Glomerular endothelial cell (primary cell): ENCODE measurements around the gene PCP4. TPM values are rescaled to one million over a fixed set of nuclear protein-coding genes. Genes with fewer than 3 reads are reported as not detected.
"Not testable (repeated sequence)": the region's sequence is repeated elsewhere in the genome, so short reads cannot be mapped to it uniquely, and the experiment has no call there.

Source experiments
- DNase-seq: peaks from one replicate; pipeline ENCODE4 v3.0.0-alpha.2; 2011; ENCODE audit warnings: low read depth, low spot score; ENCODE audit errors: extremely low read depth
- total RNA-seq: library from RNA; depleted of rRNA; stranded (reverse); fragments of >200 nt; gene quantifications from 2 replicates; pipeline ENCODE4 v1.2.3, GENCODE V29; 2015

The PCP4 gene
- total RNA-seq, 1 donor from 2014 or later = not detected

GRCh38 chr21:39863111-39863510, 4.1 kb upstream of the PCP4 start:
- no peak for DNase-seq

GRCh38 chr21:39866093-39866492, 1.1 kb upstream of the PCP4 start:
- DNase-seq = no peak

- no peak for DNase-seq
These were observed 2.0 kb downstream of the PCP4 start for GRCh38 chr21:39869141-39869818.

GRCh38 chr21:39873687-39874086, 6.4 kb downstream of the PCP4 start:
- no peak for DNase-seq

GRCh38 chr21:39874206-39874605, 7.0 kb downstream of the PCP4 start:
- no peak for DNase-seq

- DNase-seq = no peak
These were observed 7.5 kb downstream of the PCP4 start for GRCh38 chr21:39874759-39875158.

GRCh38 chr21:39881661-39882060, 14.4 kb downstream of the PCP4 start:
- DNase-seq = no peak

- DNase-seq = no peak
These were observed 15.1 kb downstream of the PCP4 start for GRCh38 chr21:39882151-39882838.

- DNase-seq = no peak
These were observed 15.6 kb downstream of the PCP4 start for GRCh38 chr21:39882839-39883195.

- DNase-seq = no peak
These were observed 18.0 kb downstream of the PCP4 start for GRCh38 chr21:39885119-39885848.

- no peak for DNase-seq
These were observed 21.6 kb downstream of the PCP4 start for GRCh38 chr21:39888848-39889247.

GRCh38 chr21:39891111-39891510, 23.9 kb downstream of the PCP4 start:
- no peak for DNase-seq

GRCh38 chr21:39891863-39892262, 24.6 kb downstream of the PCP4 start:
- DNase-seq = not testable (repeated sequence)

- no peak for DNase-seq
These were observed 33.3 kb downstream of the PCP4 start for GRCh38 chr21:39900491-39900890.

- no peak for DNase-seq
These were observed 33.7 kb downstream of the PCP4 start for GRCh38 chr21:39900911-39901310.

- no peak for DNase-seq
These were observed 35.7 kb downstream of the PCP4 start for GRCh38 chr21:39902986-39903385.

GRCh38 chr21:39904457-39904856, 37.2 kb downstream of the PCP4 start:
- DNase-seq = no peak

GRCh38 chr21:39908265-39908923, 41.2 kb downstream of the PCP4 start:
- no peak for DNase-seq

- DNase-seq = no peak
These were observed 44.3 kb downstream of the PCP4 start for GRCh38 chr21:39911286-39912199.

- DNase-seq = no peak
These were observed 46.6 kb downstream of the PCP4 start for GRCh38 chr21:39913706-39914305.
